ENCODE measurements around the gene SLC22A3.

Gene SLC22A3

DNA sequence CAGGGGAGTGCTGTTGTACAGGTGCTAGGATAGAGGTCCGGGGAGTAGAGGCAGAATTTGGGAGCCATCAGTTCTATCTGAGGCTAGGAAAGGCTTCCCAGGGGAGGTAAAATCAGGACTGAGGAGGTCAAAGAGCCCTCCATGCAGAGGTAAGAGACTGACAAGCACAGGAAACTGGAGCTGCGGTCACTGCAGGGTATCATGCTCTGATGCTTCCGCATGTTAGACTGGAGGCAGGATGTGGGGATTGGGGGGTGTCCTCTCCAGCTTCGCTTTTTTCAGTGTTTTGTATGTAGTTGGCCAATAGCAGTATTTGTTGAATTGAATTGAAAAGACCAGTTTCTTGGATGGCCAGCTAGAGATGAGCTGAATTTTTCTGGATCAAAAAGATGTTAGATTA lies 87.8 kb downstream of the SLC22A3 start:
- no peak for DNase-seq (ENCODE audit: low read depth)

GRCh38 chr6:160437154-160437553 lies 89.0 kb downstream of the SLC22A3 start:
- no peak overlapping the region for H3K4me3 ChIP-seq (ENCODE audit: low read depth, low read length)
- DNase-seq (ENCODE audit: low read depth), result no peak
- no peak for TF ChIP-seq CTCF (IDR thresholded peaks at IDR 0.05; ENCODE audit: control insufficient read depth, extremely low read depth, insufficient read depth)

More for the DNA sequence above, 87.8 kb downstream of the SLC22A3 start:
- no peak for TF ChIP-seq CTCF (IDR thresholded peaks at IDR 0.05; ENCODE audit: control insufficient read depth, extremely low read depth, insufficient read depth)
- no peak overlapping the region for H3K4me3 ChIP-seq (ENCODE audit: low read depth, low read length)

DNA sequence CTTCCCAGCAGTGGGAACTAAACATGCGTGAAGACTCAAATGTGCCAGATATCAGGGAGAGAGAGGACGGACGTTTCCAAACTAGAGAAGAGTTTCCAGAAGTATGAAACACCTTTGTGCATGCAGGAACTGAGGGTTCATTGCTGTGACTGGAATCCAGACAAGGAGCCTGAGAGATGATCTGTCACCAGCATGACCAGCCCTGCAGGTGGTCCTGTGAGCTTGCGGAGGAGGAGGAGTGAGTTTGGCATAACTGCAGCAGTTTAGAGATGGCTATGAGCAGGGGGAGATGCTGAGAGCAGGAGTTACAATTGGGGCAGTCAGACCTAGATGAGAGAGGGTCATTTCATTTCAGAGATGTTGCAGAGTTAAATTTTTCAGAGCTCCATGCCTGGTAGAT lies 89.6 kb downstream of the SLC22A3 start:
- no peak for TF ChIP-seq CTCF (IDR thresholded peaks at IDR 0.05; ENCODE audit: control insufficient read depth, extremely low read depth, insufficient read depth)
- DNase-seq (ENCODE audit: low read depth), result no peak
- H3K4me3 ChIP-seq (ENCODE audit: low read depth, low read length), result no peak overlapping the region

DNA sequence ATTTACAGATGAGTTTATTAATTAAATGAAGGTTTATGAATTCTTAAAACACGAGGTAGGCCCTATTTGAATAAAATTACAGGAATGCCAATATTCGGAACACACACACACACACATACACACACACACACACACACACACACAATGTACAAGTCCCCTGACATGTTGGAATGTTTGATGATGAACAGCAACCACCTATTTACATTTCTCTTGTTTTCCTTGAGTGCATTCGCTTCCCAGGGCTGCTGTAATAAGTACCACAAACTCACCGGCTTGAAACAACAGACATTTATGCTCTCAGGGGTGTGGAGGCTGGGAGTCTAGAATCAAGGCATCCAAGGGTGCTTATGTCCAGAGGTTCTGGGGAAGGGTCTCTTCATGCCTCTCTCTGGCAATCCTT lies 90.3 kb downstream of the SLC22A3 start:
- no peak for DNase-seq (ENCODE audit: low read depth)
- H3K4me3 ChIP-seq (ENCODE audit: low read depth, low read length), result no peak overlapping the region
- TF ChIP-seq CTCF (IDR thresholded peaks at IDR 0.05; ENCODE audit: control insufficient read depth, extremely low read depth, insufficient read depth), result no peak

- no peak overlapping the region for H3K4me3 ChIP-seq (ENCODE audit: low read depth, low read length)
- DNase-seq (ENCODE audit: low read depth), result no peak
- no peak for TF ChIP-seq CTCF (IDR thresholded peaks at IDR 0.05; ENCODE audit: control insufficient read depth, extremely low read depth, insufficient read depth)
Observed at GRCh38 chr6:160439751-160440150, 91.6 kb downstream of the SLC22A3 start.

DNA sequence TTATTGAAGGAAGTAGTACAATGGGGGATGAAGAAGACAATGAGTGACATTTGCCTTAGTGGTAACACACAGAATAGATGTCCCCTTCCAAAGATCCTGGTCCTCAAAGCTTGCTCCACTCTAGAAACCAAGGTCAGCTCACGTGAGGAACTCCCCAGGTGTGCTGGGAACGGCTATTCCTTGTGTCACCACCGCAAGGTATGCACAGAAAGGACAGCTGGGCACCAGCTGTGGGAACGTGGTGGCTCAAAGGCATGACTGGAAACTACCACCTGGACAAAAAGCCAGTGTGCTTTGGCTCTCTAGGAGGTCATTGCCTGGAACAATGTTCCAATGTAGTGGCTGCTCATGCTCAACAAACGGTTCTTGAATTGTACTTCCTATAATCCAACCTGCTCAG lies 94.0 kb downstream of the SLC22A3 start:
- no peak for TF ChIP-seq CTCF (IDR thresholded peaks at IDR 0.05; ENCODE audit: control insufficient read depth, extremely low read depth, insufficient read depth)
- no peak for DNase-seq (ENCODE audit: low read depth)
- H3K4me3 ChIP-seq (ENCODE audit: low read depth, low read length), result no peak overlapping the region

DNA sequence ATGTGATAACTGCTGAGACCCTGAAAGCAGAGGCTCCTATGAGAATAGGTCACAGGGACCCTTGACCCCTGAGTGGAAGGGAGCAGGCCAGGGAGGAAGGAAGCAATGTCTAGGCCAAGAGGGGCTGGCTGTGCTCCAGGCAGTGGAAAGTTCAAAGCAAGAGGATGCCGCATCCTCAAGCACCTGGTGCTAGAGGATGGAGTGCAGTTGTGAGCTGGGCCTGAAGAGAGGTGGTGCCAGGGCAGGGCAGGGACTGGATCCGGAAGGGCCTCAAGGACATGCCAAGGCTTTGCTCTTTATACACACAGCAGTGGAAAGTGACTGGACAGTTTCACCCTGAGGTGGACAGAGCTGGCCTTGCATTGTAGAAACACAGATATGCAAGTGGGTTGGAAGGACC lies 97.0 kb downstream of the SLC22A3 start:
- no peak for TF ChIP-seq CTCF (IDR thresholded peaks at IDR 0.05; ENCODE audit: control insufficient read depth, extremely low read depth, insufficient read depth)
- H3K4me3 ChIP-seq (ENCODE audit: low read depth, low read length), result no peak overlapping the region
- DNase-seq (ENCODE audit: low read depth), result no peak
